Transverse colon (tissue), 4 donors: Measurements from ENCODE around the gene VTI1A.

ENCODE experiments used
- CTCF ChIP-seq, 5 experiments: fragments of 200-600 bp in 3 of 5; fragments of 450-650 bp in 2 of 5; sonication (generic) in 3 of 5; IDR thresholded peaks; 1 replicate in 2 of 5; 2 replicates in 3 of 5; pipeline ENCODE4 v1.5.1; 2016 to 2017; ENCODE audit warnings: antibody characterized with exemption in 5 of 5, inconsistent platforms in 3 of 5, mild to moderate bottlenecking in 2 of 5, moderate library complexity in 1 of 5
- EP300 ChIP-seq: sonication (generic); formaldehyde crosslinking; IDR thresholded peaks from one replicate; pipeline ENCODE4 v1.6.1; 2017; ENCODE audit warnings: antibody characterized with exemption, low read depth
- POLR2A ChIP-seq: fragments of 450-650 bp; IDR thresholded peaks from one replicate; pipeline ENCODE4 v1.6.1; 2016; ENCODE audit warnings: antibody characterized with exemption, mild to moderate bottlenecking, moderate library complexity
- POLR2AphosphoS5 ChIP-seq, 3 donors: sonication (generic); formaldehyde crosslinking; IDR thresholded peaks; one replicate each; pipeline ENCODE4 v1.6.1; 2016; ENCODE audit warnings: antibody characterized with exemption in 3 of 3

- TF ChIP-seq CTCF (IDR thresholded peaks at IDR 0.05) = no peak
- TF ChIP-seq POLR2AphosphoS5 (IDR thresholded peaks at IDR 0.05) = no peak
- TF ChIP-seq EP300 = no peak
- TF ChIP-seq POLR2A = no peak
Measured at GRCh38 chr10:112628951-112629609, 182.1 kb downstream of the VTI1A start.
